Measurements from ENCODE around the gene KCNIP3. TPM values are rescaled to one million over a fixed set of nuclear protein-coding genes. Genes with fewer than 3 reads are reported as not detected.

KCNIP3 gene
- total RNA-seq, 1 donor from 2014 or later, result 7.2 TPM

DNA sequence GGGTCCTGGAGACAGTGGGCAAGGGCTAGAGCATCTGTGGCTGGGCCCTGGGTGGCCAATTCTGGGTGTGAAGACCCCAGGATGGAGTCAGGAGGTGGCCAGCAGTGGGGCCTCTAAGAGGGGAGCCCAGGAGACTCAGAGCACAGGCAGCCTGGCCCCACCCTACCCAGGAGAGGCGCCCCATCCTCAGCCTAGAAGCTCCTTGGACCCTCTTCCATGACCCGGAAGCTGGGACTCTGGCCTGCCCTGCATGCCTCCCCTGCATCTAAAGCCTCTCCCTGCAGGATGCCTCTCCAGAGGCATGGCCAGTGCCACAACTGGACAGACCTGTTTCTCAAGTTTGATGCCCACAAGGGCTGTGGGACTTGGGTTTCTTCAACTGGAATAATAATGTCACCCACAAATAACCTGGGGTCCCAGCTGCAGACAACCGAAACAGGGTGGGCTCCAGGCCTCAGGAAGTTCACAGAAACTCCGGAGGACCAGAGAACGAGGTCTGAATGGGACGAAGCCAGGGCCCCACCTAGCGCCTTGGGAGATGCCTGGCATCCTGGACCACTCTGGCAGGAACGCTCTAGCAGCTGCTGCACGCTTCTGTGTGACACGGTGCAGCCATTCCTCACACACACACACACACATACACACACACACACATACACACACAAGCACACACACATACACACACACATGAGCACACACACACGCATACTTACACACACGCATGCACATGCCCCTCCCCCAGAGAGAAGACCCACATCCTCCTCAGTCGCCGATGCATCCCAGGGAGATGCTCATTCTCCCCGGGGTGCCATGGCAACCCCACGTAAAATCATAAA is 16.4 kb downstream of the KCNIP3 start:
- TF ChIP-seq, protein P1, sequence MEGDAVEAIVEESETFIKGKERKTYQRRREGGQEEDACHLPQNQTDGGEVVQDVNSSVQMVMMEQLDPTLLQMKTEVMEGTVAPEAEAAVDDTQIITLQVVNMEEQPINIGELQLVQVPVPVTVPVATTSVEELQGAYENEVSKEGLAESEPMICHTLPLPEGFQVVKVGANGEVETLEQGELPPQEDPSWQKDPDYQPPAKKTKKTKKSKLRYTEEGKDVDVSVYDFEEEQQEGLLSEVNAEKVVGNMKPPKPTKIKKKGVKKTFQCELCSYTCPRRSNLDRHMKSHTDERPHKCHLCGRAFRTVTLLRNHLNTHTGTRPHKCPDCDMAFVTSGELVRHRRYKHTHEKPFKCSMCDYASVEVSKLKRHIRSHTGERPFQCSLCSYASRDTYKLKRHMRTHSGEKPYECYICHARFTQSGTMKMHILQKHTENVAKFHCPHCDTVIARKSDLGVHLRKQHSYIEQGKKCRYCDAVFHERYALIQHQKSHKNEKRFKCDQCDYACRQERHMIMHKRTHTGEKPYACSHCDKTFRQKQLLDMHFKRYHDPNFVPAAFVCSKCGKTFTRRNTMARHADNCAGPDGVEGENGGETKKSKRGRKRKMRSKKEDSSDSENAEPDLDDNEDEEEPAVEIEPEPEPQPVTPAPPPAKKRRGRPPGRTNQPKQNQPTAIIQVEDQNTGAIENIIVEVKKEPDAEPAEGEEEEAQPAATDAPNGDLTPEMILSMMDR (IDR thresholded peaks at IDR 0.05; ENCODE audit: insufficient read depth, low read length, poor library complexity, severe bottlenecking), result no peak
- H3K36me3 ChIP-seq (ENCODE audit: control insufficient read depth, insufficient read depth, low read length), result no peaks in the 10 kb centered on the region
- no peak for DNase-seq (ENCODE audit: low read depth)
- H3K27me3 ChIP-seq (ENCODE audit: control insufficient read depth, insufficient read depth, low read length), result no peaks in the 10 kb centered on the region
- no peak overlapping the region for H3K4me3 ChIP-seq (ENCODE audit: low read depth, low read length)

DNA sequence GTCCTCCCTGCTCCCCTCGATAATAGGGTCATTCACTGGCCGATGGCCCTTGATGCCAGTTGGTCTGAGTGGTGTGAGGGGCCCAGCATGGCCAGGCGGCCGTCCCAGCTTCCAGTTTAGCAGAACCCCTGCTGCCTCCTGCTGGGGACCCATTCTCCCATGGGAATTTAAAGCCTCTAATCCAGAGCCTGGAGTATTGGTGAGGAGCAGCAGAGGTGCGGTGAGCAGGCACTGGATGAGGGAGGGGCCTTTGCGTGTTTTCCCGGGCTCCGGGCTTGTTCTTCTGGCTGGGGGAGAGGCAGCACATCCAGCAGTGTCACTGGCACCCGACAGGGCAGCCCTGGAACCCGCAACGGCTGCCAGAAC is 17.4 kb downstream of the KCNIP3 start:
- TF ChIP-seq, protein P1 (IDR thresholded peaks at IDR 0.05; ENCODE audit: insufficient read depth, low read length, poor library complexity, severe bottlenecking), result no peak
- Histone ChIP-seq H3K27me3 (ENCODE audit: control insufficient read depth, insufficient read depth, low read length) (no peaks in the 10 kb centered on the region), H3K4me3 (ENCODE audit: low read depth, low read length) (no peak overlapping the region), H3K36me3 (ENCODE audit: control insufficient read depth, insufficient read depth, low read length) (no peaks in the 10 kb centered on the region)
- DNase-seq (ENCODE audit: low read depth), result no peak

DNA sequence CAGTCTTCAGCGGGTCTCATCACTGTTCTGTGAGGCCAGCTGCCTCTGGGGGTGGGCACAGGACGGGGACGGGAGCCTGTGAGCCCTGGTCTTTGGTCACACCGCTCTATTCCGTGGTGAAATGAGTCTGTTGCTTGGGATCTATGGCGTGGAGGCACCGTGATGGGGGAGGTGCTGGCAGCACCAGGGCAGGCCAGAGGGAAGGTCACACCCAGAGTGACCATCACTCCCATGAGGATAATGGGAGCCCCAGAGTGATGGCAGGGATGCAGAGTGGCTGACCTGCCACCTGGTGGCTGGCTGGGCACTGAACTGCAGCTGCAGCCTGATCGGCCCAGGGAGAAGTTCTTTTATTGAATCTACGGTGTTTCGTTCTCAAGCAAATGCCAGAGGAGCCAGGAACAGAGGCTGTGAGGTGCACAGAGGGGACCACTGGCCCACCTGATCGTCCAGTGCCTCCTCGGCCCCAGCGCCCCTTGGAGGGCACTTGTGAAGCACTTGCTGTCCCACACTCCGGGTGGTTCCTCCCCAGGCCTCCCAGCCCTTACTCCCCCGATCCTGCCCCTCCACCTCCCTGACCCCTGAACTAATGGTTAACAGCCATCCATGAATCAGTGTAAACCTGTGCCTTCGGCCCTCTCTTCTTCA is 17.9 kb downstream of the KCNIP3 start:
- Histone ChIP-seq H3K27me3 (ENCODE audit: control insufficient read depth, insufficient read depth, low read length) (no peaks in the 10 kb centered on the region), H3K36me3 (ENCODE audit: control insufficient read depth, insufficient read depth, low read length) (no peaks in the 10 kb centered on the region), H3K4me3 (ENCODE audit: low read depth, low read length) (no peak overlapping the region)
- DNase-seq (ENCODE audit: low read depth), result no peak
- TF ChIP-seq, protein P1 (IDR thresholded peaks at IDR 0.05; ENCODE audit: insufficient read depth, low read length, poor library complexity, severe bottlenecking), result peak; percentile 89

DNA sequence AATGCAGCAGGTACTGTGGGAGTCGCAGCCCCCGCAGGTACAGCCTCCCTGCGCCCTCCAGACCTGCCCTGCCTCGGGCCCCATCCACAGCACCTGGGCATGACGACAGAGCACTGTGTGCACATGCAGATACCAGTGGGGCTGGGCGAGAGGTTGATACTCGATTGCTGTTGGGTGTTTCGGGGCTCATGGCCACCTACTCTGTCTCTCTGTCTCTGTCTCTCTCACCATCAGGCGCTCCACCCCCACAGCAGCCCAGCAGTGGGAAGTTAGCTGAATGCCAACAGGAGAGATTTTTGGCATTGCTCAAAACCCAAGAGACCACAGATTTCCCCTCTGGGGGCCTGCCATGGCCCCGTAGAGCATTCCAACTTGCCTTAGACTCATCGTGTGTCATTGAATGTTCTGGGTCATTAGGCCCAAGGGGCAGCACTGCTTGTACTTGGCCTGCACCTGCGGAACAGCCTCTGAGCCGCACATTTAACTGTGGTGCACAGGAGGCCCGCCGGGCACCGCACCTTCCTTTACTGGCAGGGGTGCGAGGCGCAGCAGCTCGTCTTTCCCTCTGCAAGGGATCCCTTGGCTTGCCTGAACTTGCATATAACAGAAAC is 18.8 kb downstream of the KCNIP3 start:
- Histone ChIP-seq H3K36me3 (ENCODE audit: control insufficient read depth, insufficient read depth, low read length) (no peaks in the 10 kb centered on the region), H3K4me3 (ENCODE audit: low read depth, low read length) (no peak overlapping the region), H3K27me3 (ENCODE audit: control insufficient read depth, insufficient read depth, low read length) (no peaks in the 10 kb centered on the region)
- DNase-seq (ENCODE audit: low read depth), result peak; percentile 96
- TF ChIP-seq, protein P1 (IDR thresholded peaks at IDR 0.05; ENCODE audit: insufficient read depth, low read length, poor library complexity, severe bottlenecking), result no peak

DNA sequence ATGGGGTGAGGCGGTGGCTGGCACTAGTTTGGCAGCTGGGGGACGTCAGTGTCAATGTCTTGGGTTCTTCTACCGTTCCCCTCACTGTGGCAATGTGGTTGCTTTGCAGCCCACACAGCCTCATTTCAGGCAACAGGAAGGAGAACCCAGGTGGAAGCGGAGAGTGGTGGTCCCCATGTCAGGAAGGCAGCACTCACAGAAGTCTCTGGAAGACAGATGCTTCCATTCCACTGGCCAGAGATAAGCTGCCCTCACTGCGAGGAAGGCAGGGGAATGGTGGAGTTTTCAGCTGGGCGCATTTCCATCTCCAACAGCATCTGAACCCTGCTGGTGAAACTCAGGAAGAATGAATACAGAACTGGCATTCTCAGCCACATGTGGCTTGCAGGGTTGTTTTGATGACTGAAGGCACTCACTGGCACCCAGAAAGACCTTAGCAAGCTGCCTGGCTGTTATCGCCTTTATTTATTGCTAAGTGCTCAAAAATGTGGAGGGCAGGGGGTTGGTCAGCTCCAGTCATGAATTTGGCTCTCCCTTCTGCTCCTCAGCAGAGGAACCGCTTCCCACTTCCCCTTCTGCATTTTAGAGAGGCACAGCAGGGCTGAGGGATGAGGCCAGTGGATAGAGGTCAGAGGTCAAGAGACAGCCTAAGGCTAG is 19.4 kb downstream of the KCNIP3 start:
- H3K4me3 ChIP-seq (ENCODE audit: low read depth, low read length), result no peak overlapping the region
- no peaks in the 10 kb centered on the region for H3K36me3 ChIP-seq (ENCODE audit: control insufficient read depth, insufficient read depth, low read length)
- DNase-seq (ENCODE audit: low read depth), result no peak
- TF ChIP-seq, protein P1 (IDR thresholded peaks at IDR 0.05; ENCODE audit: insufficient read depth, low read length, poor library complexity, severe bottlenecking), result no peak
- H3K27me3 ChIP-seq (ENCODE audit: control insufficient read depth, insufficient read depth, low read length), result no peaks in the 10 kb centered on the region

Measured in kidney epithelial cell (primary cell).